CD4-positive, alpha-beta T cell treated with Interleukin-1 beta for 1 hour (primary cell): ENCODE results near the gene CRADD.
"Not testable (repeated sequence)": the region's sequence is repeated elsewhere in the genome, so short reads cannot be mapped to it uniquely, and the experiment has no call there.

ENCODE experiments used
- DNase-seq, 2 donors: peaks; one replicate each; pipeline ENCODE4 v3.0.0-alpha.2; 2020 to 2022

CRADD gene

DNA sequence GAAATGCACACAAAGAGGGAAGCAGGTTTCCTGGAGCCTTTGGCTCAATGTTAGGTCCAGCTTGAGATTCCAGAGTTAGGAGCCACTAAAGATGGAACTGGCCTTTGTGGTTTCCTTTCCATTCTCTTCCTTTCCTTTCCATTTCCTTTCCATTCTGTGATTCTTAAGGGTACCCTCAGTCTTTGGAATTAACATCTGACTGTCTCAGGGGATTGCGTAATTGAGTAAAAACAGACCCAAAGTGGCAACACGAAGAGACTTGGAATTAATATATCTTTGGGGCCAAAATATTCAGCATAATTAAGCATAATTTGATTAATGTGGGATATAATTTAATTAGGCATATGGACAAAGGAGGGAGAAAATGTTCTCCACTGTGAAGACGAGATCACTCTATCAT is 205.6 kb downstream of the CRADD start:
- no peak for DNase-seq

DNA sequence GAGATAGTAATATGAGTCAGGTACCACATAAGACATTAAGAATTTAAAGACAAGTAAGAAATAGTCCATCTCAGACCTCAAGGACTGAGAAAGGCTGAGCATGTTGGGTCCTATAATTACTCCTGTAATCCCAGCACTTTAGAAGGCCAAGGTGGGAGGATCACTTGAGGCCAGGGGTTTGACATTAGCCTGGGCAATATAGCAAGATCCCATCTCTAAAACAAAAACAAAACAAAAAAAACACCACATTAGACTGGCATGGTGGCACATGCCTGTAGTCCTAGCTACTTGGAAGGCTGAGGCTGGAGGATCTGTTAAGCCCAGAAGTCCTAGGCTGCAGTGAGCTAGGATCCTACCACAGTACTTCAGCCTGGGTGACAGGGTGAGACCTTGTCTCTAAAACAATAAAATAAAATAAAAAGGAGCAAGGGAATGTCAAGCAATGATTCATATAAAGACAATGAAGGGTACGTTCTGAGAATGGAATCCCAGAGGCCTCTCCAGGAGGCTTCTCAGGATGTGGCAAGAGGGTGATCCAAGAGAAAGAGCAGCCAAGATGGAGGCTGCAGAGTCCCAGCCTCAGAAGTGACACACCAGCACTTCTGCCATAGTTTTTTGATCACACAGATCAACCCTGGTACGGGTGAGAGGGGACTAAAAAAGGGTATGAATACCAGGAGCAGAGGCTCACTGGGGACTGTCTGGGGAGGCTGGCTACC is 206.4 kb downstream of the CRADD start:
- DNase-seq: no peak

DNA sequence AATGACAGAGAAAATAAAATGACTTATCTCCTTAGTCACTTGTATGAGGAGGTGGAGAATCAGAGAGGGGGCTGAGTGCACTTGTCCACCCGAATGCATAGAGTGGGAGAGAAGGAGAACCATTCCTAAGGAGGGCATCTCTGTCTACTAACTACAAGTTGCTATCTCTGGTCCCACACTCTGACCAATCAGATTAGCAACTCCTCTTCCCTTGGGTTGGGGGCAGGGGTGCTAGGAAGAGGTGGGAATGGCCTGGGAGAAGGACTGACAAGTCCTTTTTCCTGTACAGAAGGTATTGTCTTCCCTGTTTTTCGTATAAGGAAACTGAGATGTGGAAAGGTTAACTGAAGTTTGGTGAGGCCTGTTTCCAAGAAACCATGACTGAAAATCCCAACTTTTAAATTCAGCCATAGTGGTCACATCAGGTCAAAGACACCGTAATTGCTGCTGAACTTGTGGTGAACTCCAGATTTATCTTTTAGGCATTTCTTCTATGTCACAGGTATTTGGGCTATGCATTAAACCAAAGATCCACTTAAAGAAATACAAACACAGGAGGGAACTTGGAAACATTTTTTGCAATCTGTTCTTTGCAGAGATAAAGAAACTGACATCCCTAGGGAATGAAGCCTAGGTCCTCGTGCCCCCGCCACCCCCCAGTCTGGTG is 207.8 kb downstream of the CRADD start:
- no peak for DNase-seq

DNA sequence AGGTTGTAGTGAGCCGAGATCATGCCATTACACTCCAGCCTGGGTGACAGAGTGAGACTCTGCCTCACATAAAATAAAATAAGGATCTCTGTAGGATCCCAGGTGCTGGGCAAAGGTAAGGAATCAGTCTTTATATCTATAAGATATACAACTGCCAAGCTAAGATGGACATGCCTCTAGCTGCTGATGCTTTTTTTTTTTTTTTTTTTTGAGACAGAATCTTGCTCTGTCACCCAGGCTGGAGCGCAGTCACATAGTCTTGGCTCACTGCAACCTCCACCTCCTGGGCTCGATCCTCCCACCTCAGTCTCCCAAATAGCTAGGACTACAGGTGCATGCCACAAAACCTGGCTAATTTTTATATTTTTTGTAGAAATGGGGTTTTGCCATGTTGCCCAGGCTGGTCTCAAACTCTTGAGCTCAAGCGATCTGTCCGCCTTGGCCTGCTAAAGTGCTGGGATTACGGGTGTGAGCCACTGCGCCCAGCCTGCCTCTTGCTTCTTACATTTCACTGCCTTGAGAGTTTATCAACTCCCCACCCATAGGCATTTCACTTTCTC is 208.9 kb downstream of the CRADD start:
- not testable (repeated sequence) for DNase-seq

DNA sequence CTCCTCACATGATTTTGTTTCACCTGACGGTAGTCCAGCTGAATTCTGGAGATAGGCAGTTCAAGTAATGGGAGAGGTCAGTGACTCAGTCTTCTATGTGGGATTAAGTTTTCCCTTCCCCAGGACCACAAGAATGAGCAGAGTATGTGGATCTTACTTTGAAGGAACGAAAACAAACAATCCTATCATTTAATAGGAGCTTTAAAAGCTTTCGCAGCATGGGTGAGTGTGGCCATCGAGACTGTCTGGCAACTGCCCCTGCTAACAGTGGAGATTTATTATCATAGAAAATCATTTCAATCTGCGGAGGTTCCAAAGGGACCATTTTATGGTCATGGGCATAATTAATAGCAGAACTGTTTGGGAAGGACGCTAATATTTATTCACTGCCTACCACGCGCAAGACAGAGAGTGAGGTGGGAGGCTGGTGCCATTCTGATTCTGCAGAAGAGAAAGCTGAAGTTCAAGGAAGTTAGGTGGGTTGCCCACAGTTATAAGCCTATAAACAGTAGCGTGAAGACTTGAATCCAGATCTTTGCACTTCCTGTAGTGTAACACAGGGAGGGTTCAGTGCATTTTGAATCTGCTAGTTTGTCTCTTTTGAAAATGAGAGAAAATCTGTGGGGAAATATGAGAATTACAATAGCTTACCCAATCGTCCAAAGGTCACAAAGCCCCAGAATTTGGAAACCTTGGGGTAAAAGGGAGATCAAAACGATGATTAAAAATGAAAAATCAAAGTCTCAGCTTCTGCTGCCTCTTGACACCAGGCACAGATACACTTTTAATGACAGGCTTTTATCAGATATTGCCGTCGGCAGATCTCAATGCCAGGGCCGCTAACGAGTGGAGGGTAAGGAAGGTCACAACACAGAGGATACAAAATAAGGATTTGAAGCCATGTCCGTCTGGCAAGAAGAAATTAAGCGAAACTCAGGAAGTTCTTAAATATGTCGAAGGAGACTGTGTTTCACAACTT is 209.6 kb downstream of the CRADD start:
- no peak for DNase-seq

DNA sequence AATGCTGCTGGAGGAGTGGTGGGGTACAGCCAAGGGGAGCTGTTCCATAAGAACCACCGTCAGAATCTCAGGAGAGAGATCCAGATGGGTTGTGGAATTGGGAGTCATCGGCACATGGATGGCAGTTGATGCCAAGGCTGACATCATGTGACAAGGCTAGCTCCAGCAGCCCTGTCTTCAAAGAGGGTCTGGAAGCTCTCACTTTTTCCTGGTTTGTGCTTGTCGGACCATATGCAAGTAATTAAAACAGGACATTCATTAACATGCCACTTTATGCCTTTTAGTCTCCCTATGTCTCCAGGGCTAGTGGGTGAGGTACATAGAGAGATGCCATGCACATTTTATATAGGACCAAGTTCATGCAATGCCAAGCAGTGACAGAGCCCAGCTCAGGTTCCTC is 211.8 kb downstream of the CRADD start:
- DNase-seq: no peak

DNA sequence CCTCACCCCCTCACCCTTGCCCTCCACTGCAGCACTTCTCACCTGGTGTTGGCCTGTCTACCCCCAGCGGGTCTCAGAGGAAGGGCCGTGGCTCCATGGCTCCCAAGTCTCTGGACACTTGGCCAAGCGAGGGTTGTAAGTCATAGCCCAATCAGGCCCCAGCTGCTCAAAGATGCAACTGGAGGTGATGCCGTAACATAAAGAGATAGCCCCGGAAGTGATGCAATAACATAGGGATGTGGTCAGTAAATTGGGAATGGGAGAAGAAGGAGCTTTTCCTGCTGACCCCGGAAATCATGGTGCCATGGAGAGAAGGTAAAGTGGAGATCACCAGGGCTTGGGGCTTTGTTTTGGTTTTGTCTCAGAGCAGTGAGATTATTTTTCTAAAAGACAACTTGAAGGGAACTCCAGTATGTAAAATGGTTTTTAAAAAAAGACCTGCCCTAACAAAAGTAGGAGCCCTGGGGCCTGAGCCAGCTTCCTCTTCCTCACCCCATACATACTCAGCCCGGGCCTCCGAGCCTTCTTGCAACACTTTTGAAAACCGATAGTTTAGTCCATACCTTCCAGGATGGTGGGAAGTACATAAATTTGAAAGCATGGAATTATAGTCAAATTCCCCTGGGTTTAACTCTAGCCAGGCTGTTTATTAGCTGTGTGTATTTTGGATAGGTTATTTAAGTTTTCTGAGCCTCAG is 212.5 kb downstream of the CRADD start:
- peak in 1 of 2 donors; percentile 24 for DNase-seq

DNA sequence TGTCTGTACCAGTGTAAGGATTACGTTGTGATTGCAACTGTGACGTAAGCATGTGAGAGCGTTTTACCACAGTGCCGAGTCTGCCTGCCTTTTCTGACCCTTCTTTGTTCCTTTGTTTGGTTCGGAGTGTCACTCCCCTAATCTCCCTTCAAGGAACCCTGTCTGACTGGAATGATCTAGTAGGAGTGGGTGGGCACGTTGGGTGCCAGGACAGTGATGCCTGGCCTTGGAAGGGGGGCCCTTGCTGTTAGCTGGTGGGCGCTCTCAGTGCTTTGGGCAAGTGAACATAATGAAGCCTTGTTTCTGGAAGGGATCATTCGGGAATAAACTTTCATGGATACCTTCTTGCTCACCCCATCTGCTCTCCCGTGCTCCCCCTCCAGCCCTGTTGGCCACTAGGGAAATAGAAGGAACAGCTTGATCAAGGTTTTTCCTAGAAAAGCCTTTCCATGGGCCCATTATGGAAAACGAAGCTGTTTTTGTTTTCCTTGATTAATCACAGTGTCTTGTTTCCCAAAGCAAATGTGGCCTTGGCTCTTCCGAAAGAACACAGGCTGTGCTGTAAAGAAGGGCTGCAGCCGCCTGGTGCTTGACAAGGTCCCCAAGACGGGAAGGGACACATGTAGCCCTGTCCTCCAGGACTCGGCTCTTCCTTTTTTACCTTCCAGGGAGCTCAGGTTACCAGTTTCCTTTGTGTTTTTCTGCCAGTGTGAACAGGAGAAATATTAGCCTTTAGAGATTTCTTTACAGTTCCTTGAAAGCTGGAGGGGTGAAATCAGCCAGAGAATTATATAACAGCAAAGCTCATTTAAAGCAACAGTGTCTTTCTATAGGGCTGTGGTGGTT is 215.5 kb downstream of the CRADD start:
- DNase-seq: no peak

DNA sequence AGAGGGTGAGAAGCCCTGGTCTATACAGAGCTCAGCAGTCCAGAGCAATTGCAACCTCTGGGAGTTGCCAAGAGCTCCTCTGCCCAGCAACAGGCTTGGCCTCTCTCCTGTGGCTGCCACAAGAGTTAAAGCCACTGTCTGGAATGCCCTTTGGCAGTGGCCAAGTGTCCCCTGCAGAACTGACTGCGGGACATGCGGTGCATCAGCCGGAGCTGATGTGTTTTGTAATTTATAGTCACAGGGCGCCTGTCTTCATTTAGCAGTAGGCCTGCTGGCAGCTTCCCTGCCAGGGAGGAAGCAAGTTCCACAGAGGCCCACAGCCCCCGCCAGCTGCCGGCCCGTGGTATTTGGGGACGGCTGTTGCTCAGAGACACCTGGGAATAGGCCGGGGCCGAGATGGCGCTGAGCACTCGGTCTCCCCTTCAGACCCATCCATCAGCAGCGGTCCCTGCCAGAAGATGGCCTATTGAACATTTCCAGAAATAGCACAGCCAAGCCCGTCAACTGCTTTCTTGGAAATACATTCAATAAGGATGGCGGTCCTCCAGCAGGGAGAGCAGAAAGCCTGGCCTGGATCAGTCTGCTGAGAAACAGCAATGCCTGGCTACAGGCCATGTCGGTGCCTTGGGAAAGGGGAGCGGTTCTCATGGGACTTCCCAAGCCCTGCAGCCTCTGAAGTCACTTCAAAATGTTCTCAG is 217.4 kb downstream of the CRADD start:
- DNase-seq: no peak

DNA sequence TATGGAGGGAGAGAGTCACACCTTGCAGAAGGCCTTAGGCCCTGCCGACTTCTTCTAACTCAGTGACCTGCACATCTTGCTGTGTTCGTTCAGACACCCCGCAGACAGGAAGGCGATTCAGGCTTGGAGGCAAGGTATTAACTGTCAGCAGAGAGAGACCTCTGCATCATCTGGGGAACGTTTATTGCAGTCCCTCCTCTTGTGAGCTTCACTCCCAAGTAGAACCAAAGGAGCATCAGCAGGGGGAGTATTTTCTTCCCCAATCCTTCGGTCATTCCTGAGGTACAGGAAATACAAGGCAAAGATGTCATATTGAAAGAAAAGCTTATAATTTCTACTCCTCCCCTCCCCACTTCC is 217.9 kb downstream of the CRADD start:
- no peak for DNase-seq

DNA sequence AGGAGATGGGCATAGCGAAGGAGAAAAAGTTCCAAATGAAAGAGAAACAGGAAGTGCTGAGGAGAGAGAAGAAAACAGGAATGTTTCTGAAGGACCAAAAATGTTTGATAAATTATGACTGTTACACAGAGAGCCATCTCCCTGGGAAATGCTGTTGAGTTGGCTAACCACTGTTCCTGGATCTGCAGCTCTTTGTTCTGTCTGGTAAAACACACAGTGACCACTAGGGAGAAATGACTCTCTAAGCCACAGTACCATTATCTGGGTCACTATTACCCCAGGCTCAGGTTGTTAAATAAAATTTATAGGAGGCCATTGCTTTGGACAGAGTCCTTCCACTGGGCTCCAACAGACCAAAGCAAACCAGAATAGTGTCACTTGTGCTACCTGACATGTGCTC is 219.3 kb downstream of the CRADD start:
- no peak for DNase-seq

DNA sequence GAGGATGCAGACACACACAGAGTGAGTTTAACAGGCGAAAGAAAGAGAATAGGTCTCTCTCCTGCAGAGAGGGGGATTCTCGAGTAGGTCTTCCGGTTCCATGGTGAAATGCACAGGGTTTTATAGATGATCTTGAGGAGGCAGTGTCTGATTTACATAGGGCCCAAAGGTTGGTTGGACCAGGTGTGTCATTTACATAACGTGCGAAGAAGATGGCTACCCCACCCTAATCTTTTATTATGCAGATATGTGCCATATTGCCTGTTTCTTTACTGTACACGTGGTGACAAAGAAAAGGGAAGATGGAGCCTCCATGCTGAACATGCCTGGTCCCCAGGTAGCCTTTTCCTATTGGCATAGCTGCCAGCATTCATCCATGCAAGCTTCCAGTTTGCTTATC is 219.8 kb downstream of the CRADD start:
- DNase-seq: no peak

DNA sequence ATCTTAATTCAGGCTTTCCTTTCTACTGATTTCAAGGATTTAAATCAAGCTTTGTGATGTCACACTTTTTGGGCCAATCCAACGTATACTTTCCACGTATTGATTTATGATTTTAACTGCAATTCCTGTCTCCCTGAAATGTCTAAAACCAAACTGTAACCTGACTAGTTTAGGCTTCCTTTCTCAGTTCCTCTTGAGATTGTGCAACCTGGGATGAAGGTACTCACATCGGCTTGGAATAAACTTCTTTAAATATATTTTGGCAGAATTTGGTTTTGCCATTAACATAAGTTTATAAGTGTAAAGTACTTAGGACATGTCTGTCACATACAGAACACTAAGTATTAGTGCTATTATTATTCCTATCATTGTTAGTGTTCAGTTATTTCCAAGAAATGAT is 224.6 kb downstream of the CRADD start:
- DNase-seq: no peak

DNA sequence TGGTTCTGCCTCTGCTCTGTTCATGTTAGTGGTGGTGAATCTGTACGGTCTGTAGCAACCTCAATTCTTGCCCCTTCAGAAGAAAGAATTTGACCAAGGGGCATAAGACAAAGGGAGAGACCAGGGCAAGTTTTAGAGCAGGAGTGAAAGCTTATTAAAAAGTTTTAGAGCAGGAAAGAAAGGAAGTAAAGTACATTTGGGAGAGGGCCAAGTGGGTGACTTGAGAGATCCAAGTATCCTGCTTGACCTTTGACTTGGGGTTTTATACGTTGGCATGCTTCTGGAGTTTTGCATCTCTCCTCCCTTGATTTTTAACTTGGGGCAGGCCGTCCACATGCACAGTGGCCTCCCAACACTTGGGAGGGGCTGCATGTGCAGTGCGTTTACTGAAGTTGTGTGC is 225.0 kb downstream of the CRADD start:
- no peak for DNase-seq

DNA sequence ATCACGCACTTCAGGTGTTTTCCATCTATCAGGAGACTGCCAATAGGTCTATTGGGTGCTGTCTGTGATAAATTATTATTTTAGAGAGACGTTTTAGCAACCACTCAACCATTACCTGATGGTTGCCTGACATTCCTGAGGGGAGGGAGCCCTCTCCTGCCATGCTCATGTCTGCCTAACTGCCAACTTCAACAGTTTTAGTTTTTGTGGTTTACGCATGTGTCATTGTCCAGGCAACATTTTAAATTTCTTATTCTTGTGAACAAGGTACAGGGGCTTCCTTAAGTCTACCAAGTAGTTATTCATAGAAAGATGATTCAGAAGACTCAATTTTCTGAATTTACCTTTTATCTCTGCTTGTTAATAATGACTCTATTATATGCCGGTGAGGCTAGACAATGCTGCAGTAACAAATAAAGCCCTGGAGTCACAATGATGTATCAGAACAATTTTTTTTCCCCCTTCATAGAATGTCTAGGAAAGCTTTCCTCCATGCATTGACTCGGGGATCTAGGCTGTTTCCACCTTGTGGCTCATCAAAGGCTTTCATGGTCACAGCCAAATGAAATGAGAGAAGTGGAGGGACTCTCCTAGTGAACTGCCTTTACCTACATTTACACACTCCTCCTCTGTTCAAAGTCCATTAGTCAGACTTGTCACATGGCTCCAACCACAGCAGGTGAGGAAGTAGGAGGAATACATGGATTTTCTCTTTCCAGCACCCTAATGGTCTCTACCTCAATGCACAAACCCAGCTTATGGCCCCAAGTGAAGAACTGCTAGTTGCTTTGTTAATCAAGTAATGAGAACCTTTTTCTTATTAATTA is 225.8 kb downstream of the CRADD start:
- DNase-seq: no peak

DNA sequence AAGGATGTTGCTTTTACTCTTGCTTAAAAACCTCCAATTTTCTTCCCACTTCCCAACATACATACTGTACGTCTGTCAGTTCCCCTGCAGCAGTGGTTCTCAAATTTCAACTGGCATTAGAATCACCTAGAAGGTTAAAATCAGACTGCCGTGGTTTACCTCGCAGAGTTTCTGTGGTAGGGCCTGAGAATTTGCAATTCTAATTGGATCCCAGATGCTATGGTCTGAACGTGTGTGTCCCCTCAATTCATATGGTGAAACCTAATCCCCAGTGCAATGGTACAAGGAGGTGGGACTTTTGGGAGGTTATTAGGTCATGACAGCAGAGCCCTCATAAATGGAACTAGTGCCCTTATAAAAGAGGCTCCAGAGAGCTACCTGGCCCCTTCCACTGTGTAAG is 226.9 kb downstream of the CRADD start:
- DNase-seq: no peak

DNA sequence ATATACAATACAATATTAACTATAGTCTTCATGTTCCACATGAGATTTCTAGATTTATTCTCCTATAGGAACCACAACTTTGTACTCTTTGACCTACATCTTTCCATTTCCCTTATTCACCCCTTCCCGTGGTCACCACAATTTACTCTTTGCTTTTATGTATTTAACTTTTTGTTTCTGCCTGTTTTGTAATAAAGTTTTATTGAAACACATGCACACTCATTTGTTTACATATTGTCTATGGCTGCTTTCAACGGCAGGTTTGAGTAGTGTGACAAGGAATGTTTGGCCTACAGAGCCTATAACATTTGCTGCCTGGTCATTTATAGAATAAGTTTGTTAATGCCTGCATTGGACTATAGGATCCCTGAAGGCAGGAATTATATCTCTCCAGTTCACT is 231.1 kb downstream of the CRADD start:
- DNase-seq: no peak

DNA sequence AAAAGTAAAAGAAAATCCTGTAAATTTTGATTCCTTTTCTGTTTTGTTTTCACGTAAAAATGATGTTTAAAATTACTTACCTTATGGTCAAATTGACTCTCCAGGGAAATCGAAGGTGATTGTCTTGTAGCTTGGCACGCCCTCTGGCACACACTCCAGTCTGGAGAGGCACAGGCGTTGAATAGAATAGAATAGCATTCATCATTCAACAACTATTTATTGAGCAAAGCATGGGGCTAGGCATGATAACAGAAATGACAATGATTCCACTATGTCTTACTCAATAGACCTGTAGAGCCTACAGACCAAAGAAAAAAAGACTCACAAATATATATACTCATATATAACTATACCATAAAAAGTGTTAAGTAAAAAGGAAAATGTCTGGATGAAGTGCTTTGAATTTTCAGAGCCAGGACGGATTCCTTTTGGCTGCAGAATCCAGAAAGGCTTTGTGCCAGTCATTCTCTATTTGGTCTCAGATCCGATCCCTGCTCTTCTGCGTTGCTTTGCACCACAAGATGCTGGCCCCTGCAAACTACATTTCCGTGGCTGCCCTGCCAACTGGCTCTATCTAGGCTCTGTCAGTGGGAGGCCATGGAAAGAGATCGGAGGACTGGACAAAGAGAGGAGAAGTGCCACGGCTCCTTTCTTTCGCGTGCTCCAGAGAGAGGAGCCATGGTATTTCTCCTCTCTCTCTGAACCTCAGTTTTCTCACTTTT is 231.8 kb downstream of the CRADD start:
- no peak for DNase-seq

DNA sequence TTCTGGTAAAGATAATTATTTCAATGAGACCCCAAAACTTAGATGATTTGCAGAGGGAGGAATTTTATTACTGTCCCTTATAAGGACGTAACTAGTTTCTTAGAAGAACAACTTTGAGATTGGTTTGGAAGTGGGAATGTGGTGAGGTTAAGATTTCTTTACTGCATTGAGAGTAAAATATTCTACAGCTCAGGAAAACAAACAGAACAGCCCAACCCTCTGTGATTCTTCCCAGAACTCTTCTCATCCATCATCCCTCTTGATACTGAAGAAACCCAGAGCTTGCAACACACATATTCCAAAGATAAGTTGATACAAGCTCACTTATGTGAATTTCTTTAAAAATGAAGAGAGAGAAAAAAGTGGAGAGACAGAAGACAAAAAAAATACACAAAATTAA is 234.2 kb downstream of the CRADD start:
- DNase-seq: no peak
